ENCODE results near the gene THAP11.

DNA sequence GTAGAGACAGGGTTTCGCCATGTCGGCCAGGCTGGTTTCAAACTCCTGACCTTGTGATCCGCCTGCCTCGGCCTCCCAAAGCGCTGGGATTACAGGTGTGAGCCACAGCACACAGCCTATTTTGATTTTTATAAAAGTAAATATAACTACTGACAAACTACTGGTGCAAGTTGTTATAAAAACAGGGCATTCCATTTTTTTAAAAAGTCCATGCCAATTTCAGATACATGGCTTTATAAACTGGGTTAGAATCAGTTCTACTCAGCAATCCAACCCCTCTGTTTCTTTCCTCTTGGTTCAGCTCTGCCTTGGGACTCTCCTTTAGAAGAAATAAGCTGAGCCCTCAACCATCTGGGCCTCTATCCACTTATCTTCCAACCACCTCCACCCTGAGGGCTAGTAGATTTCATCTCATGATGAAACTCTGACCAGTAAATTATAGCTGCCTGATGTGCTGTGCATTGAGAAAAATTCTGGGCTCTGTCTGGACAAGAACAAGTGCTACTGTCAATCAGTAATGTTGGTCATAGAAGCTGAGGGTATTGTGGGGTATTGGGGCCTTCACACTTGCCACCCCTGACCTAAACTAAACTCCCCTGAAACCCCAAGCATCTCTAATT is 45.9 kb upstream of the THAP11 start:
- TF ChIP-seq, protein P1, sequence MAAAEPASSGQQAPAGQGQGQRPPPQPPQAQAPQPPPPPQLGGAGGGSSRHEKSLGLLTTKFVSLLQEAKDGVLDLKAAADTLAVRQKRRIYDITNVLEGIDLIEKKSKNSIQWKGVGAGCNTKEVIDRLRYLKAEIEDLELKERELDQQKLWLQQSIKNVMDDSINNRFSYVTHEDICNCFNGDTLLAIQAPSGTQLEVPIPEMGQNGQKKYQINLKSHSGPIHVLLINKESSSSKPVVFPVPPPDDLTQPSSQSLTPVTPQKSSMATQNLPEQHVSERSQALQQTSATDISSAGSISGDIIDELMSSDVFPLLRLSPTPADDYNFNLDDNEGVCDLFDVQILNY (CRISPR knock-in tag; IDR thresholded peaks at IDR 0.05) = no peak
- no peak for TF ChIP-seq ZNF121 (CRISPR knock-in tag; IDR thresholded peaks at IDR 0.05)
- TF ChIP-seq CTCF (IDR thresholded peaks at IDR 0.05) = no peak
- no peak for TF ChIP-seq ATF6 (CRISPR knock-in tag; IDR thresholded peaks at IDR 0.05)
- no peak for TF ChIP-seq SP1 (CRISPR knock-in tag; conservative IDR thresholded peaks at IDR 0.05)
- TF ChIP-seq, protein P2, sequence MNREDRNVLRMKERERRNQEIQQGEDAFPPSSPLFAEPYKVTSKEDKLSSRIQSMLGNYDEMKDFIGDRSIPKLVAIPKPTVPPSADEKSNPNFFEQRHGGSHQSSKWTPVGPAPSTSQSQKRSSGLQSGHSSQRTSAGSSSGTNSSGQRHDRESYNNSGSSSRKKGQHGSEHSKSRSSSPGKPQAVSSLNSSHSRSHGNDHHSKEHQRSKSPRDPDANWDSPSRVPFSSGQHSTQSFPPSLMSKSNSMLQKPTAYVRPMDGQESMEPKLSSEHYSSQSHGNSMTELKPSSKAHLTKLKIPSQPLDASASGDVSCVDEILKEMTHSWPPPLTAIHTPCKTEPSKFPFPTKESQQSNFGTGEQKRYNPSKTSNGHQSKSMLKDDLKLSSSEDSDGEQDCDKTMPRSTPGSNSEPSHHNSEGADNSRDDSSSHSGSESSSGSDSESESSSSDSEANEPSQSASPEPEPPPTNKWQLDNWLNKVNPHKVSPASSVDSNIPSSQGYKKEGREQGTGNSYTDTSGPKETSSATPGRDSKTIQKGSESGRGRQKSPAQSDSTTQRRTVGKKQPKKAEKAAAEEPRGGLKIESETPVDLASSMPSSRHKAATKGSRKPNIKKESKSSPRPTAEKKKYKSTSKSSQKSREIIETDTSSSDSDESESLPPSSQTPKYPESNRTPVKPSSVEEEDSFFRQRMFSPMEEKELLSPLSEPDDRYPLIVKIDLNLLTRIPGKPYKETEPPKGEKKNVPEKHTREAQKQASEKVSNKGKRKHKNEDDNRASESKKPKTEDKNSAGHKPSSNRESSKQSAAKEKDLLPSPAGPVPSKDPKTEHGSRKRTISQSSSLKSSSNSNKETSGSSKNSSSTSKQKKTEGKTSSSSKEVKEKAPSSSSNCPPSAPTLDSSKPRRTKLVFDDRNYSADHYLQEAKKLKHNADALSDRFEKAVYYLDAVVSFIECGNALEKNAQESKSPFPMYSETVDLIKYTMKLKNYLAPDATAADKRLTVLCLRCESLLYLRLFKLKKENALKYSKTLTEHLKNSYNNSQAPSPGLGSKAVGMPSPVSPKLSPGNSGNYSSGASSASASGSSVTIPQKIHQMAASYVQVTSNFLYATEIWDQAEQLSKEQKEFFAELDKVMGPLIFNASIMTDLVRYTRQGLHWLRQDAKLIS (CRISPR knock-in tag; IDR thresholded peaks at IDR 0.05; ENCODE audit: borderline replicate concordance) = no peak
- TF ChIP-seq ZNF423 (CRISPR knock-in tag; IDR thresholded peaks at IDR 0.05) = no peak
